Nucleus accumbens (tissue), 56 donors: ENCODE data around the gene CDHR3.

Experiments
- DNase-seq, 56 donors: peaks; one replicate each; lab custom pipeline; 2025; lab: John Stamatoyannopoulos, UW

CDHR3 gene, protein sequence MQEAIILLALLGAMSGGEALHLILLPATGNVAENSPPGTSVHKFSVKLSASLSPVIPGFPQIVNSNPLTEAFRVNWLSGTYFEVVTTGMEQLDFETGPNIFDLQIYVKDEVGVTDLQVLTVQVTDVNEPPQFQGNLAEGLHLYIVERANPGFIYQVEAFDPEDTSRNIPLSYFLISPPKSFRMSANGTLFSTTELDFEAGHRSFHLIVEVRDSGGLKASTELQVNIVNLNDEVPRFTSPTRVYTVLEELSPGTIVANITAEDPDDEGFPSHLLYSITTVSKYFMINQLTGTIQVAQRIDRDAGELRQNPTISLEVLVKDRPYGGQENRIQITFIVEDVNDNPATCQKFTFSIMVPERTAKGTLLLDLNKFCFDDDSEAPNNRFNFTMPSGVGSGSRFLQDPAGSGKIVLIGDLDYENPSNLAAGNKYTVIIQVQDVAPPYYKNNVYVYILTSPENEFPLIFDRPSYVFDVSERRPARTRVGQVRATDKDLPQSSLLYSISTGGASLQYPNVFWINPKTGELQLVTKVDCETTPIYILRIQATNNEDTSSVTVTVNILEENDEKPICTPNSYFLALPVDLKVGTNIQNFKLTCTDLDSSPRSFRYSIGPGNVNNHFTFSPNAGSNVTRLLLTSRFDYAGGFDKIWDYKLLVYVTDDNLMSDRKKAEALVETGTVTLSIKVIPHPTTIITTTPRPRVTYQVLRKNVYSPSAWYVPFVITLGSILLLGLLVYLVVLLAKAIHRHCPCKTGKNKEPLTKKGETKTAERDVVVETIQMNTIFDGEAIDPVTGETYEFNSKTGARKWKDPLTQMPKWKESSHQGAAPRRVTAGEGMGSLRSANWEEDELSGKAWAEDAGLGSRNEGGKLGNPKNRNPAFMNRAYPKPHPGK

DNA sequence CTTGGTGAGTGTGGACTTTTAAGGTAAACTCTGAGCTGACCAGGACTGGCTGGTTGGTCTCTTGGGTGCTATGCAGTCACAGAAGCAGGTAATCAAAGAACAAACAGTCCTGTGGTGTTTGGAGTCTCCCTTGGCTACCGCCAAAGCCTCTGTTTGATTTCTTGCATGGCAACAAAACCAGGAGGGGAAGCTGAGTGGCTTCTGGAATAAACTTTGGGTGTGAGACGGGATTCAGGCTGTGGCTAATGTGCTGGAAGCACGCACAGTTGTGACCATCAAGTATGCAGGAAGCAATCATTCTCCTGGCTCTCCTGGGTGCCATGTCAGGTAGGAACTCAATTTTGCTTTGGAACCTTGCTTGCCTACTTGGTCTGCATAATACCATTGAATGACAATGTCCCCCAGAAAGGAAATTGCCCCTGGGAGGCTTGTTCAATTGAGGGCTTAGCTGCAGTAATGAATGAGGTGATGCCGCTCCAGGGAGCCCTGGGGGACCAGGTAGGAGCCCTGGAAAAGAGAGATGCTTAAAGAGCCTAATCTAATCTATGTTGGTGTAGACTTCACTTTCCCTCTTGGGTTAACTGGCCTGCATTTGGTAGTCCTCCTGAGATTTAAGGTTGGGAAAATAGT, at the start of gene CDHR3:
TSS of gene CDHR3 (plus strand) at position 227 of the 630 bp plus-strand sequence. CDS start at position 282, 55 bp downstream.
- no peak for DNase-seq

DNA sequence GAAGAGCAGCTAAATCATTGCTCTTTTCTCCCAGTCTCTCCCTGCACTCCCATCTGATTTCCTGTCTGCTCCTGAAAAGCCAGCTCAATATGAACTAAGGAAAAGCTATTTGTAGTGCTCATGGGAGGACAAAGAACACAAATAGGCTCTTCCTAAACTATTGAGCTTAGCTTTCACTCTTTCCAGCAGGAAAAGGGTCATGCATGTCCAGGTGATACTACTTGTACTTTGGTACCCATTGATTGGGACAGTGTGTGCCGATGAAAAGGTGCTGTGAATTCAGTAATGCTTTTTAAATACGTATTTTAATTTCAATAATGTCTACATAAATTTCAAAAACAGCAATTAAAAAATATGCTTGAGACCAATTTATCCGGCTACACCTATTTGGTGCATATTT, 49.1 kb upstream of the CDHR3 start:
- no peak for DNase-seq

DNA sequence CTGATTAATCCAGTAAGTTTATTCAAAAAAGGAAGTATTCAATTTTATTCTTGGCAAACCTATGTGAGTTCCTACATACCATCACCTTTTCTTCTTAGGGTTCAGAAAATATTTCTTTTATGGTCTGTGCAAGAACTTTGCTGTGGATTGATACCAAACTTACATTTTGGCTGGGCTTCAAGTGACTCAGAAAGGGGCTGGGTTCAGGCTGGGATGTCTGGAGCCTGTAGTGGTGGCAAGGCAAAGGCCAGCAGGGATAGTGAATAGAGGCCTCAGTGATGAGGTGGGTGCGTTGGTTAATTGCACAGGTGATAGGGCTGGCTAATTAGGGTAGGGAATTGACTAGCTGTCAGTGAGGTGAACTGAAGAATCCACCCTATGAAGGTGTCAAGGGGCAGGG, 46.5 kb upstream of the CDHR3 start:
- DNase-seq: no peak

DNA sequence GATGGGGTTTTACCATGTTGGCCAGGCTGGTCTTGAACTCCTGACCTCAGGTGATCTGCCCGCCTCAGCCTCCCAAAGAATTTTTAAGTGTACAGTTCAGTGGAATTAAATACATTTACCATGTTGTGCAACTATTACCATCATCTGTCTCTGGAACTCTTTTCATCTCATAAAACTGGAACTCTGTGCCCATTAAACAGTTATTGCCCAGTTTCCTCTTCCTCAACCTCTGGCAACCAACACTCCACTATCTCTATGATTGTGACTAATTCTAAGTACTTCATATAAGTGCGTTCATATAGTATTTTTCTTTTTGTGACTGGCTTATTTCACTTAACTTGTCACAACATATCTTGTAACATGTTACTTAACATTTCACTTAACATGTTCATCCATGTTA, 45.4 kb upstream of the CDHR3 start:
- DNase-seq: no peak

DNA sequence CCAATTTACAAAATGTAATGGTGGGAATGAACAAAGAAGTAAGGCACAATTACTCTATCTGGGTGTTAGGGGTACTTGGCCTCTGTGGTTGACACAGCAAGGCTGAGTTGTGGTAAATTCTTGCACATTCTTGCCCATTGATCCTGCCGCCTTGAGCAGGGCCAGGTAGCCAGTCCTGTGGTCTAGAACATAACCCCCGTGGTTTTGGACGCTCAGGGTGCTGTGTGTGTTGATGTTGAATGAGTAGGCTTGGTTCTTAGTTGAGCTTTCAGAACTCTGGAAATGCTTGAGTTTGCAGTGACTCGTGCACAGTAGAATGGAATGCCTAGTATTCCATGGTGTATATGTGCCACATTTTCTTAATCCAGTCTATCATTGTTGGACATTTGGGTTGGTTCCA, 42.3 kb upstream of the CDHR3 start:
- no peak for DNase-seq

DNA sequence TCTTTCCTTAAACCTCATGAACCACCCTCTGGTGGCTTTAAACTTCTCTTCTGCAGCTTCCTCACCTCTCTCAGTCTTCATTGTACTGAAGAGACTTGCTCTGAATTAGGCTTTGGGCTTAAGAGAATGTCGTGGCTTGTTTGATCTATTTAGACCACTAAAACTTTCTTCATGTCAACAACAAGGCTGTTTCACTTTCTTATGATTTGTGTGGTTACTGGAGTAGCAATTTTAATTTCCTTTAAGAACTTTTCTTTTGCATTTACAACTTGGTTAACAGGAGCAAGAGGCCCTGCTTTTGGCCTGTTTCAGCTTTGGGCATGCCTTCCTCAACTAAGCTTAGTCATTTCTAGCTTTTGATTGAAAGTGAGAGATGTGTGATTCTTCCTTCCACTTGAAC, 38.1 kb upstream of the CDHR3 start:
- no peak for DNase-seq

DNA sequence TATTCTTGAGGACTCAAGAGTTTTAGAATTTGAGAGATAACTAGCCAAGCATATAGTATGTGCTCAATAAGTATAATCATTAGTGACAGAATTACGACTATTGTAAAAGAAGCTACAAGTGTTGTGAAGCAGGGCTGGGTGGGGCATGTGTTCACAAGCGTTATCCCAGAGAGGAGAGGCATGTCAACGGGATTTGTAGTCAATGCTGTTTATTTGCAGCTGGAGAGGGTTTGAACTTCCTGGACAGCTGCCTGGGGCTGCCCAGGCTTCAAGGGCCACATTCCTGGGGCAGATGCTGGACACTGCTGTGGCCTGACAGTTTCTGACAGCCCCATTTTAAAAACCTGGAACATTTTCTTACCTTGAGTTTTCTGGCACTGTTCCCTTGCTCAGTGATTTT, 36.9 kb upstream of the CDHR3 start:
- no peak for DNase-seq

DNA sequence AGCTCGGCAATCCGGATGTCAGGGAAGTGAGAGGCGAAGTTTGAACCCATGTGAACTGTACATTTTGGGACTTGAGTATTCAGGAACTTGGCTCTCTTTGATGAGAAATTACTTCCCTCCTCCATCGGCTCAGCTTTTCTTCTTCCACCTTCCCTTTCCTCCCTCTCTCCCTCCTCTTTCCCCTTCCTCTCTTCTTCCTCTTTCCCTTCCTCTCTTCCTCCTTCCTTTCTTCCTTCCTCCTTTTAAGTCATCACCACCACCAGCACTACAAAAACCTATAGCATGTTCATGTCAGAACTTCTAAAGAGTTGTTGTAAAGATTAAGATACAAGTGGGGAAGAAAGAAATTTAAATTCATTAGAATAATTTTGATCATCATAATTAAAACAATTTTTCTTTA, 31.9 kb upstream of the CDHR3 start:
- DNase-seq: no peak

DNA sequence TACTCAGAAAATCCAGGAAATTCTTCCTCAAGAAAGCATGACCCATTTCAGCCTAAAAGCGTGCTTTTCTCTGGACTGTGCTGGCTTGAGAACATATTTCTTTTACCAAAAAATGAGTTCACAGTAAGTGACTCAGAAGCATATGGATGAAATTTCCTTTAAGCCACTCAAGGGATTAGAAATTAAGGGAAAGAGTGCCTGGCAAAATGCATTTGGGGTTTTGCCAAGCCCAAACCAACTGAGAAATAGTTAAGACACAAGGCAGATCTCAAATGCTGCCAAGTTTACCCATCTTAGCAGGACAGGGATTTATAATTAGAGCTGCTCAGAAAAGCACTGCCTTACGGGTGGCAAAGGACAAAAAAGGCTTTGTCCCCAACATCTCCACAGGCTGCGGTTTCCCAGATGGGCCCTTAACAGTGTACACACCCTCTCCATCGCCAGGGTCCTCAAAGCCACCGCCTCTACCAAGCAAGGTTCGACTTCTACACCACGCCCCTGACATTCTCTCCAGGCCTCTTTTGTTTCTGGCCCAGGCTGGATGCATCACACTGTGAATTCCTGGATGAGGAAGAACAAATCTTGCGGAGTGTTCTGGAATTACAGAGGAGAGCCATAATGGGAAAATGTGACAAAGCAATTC, 30.1 kb upstream of the CDHR3 start:
- DNase-seq: peak in 4 of 56 donors; percentile 4 to 21 (median 14)

DNA sequence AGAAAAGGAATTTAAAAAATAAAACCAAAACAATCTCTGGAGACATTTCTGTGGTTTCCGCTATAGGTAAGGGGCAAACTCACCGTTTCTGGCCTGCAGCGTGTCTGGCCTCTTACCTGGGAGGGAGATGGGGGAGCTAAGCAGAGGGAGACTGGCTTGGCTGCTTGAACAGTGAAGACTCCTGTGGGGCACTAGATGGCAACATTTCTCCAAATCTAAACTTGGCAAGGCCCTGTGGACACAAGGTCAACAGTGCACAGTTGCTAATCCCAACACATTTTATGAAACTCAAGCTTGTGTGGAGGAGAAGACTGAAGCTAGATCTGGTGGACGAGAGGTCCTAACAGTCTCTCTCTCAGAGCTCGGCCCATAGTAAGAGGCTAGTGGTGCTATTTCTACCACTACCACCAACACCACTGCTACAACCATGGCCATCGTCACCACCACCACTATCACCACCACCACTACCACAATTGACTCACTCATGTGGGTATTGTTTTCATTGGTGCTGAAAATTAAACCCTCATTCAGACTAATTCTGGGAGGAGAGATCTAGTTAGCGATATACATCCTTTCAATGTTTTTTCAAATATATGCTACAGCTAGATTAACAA, 28.4 kb upstream of the CDHR3 start:
- DNase-seq: peak in 12 of 56 donors; percentile 3 to 19 (median 7)

DNA sequence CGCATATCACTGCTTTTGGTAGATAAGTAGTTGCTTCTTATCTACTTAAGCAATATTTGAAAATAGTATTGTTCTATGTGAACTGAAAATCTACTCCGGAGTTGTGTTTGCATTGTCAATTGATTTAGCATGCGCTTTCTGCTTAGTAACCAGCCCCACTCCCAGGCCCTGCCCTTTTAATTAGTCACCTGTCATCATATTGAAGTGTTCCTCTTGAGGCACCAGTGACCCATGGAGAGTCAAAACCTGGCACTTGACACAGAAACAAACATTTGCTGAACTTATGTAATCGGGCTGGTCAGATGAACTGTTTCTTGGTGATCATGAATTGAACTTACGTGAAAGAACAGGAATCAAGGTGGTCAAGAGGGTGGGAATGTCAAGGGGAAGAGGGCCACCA, 27.8 kb upstream of the CDHR3 start:
- no peak for DNase-seq

DNA sequence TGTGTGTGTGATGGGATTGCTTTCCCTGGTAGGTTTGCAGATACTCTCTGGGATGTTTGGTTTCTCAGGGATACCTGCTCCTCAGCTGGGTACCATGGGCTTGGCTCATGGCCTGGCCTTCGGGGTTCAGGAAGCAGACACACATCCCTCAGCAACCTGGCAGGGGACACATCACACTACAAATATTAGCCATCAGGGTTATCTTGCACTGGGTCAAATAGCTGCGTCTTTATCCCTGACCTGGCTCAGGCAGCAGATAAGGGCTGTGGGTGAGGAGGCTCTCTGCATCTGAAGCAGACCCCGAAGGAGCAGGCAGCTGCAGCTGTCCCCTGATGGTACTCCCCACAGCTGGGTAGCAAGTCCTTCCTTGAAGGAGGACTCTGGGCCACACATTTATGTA, 25.7 kb upstream of the CDHR3 start:
- DNase-seq: no peak

DNA sequence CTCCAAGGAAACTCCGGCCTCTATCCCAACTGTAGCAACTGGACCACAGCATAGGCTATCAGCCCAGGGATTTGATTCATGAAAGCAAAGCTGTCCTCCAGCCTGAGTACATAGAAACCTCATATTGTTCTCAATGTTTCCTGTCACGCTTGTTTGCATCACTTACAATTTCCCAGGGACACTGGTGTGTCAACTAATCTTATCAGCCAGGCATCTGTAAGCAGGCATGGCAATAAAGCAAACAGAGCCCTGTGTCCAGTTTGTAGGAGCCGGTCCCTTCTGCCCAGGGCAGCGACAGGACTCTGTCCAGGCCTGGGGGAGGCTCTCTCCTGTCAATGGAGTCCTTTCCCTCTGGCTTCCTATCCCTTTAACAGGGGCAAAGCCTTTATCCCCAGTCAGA, 23.0 kb upstream of the CDHR3 start:
- no peak for DNase-seq

DNA sequence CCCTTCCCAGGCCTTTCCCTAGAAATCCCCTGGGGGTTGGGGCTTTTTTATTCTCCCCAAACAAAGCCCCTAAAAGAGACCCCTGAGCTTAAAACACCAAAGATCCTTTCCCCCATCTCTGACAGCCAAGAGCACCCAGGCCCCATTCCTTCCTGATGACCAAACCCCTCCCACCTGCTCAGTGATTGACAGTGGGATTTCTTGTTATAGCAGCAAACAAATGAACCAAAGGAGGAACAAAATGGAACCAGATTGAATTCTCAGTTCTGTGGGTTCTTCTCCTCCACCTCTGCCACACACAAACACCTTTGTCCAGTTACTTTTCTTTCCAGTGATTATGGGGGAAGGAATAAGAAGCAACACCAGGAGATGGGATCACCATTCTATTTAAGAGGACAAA, 21.5 kb upstream of the CDHR3 start:
- DNase-seq: no peak

DNA sequence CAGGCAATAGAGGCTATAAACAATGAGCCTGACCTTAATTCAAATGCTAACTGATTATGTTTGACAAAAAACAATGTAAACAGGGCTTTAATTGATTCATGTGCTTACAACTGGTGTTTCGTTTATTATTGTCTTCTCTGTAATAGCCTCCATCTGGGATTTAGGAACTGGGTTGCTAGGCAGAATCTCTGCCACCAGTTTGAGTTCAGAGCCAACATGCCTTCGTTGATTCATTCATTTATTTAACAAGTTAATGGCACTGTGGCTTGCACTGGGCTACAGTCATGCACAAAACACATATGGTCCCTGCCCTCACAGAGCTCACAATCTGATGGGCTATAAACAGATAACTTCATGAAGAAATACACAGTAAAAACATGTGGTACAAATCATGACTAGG, 19.6 kb upstream of the CDHR3 start:
- DNase-seq: no peak

DNA sequence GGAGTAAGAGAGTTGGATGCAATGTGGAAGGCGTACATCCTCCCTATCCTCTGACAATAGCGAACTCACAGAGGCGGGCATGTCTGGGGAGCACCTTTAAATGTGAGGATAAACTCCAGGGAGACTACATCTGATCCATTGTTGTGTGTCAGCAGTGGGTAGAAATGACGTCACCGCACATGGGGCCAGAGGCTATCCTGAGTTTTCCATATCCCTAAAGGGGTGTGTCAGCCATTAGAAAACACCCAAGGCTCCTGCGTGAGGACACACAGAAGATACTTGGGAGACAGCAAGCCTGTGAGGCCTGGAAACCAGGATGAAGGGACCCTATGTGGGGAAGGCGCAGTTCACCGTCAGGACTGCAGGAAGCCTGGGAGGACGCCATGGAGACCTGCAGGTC, 17.2 kb upstream of the CDHR3 start:
- DNase-seq: no peak

DNA sequence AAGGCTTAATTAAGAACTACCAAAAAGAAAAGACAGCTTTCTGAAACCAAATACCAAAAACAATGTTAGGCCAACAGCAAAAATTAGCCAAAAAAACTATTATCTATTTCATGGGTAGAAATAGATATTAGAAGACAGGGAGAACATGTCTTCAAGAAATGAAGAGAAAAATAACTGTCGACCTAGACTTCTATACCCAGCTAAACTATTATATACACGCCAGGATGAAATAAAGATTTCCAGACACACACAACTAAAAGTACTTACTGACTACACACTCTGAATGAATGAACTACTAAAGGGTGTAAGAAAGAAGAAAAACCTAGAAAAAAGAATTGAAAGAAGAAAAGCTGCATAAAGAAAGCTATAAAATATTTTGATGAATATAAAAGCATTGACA, 11.5 kb upstream of the CDHR3 start:
- DNase-seq: no peak

DNA sequence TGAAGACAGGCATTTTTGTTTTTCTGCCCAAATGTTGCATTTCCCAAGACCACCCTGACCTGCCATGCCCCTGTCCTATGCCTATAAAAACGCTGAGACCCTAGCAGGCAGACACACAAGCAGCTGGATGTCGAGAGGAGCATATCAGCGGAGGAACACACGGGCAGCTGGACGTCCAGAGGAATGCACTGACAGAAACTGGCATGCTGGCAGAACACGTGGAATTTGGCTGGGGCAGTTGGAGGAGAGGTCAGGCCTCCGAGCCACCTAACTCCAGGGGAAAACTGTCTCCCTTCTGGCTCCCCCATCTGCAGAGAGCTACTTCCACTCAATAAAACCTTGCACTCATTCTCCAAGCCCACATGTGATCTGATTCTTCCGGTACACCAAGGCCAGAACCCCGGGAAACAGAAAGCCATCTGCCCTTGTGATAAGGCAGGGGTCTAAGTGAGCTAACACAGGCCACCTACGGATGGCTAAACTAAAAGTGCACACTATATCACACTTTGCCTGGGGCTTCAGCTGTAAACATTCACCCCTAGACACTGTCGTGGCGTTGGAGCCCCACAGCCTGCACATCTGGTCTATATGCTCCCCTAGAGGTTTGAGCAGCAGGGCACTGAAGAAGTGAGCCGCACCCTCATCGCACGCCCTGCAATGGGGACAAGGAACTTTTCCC, 10.0 kb upstream of the CDHR3 start:
- DNase-seq: no peak

DNA sequence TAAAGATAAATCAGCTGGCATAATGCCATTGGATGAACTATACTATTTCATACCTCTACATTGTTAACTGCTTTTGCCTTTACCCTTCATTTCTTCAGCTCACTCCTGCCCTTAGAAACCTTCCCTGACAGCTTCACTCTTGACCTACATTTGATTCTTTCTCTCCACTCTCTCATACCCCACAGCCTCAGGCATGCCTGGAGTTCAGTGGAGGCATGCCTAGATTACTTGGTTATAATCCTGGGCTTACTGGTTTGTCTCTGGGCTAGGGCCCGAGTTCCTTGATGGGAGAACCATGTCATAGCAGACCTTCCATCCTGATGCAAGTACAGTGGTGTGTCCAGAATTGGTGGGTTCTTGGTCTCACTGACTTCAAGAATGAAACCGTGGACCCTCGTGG, 8.4 kb upstream of the CDHR3 start:
- DNase-seq: no peak
